ENCODE results near the gene CFAP46. TPM values are rescaled to one million over a fixed set of nuclear protein-coding genes. Genes with fewer than 3 reads are reported as not detected.

CFAP46 gene
- total and polyA plus RNA-seq, 2 of the 4 experiments (the other 2 are of a cell fraction): 1.3 to 1.8 TPM

- Histone ChIP-seq H4K8ac (ENCODE audit: low read depth in 2 of 2, low read length in 2 of 2) (no peak overlapping the region), H3K4ac (ENCODE audit: low read depth, low read length) (no peak overlapping the region), H2BK20ac (ENCODE audit: low read depth, low read length) (no peak overlapping the region), H3K79me1 (ENCODE audit: low read depth in 1 of 2, low read length in 2 of 2) (no peaks in the 10 kb centered on the region), H3K9ac (ENCODE audit: low read depth, low read length) (no peak overlapping the region), H3K4me1 (ENCODE audit: control insufficient read depth, insufficient read depth, low read length) (no peaks in the 10 kb centered on the region), H3K18ac (ENCODE audit: low read depth, low read length) (no peak overlapping the region), H3K27ac (ENCODE audit: insufficient read depth, low read length) (no peak overlapping the region), H2BK5ac (ENCODE audit: low read depth, low read length, poor library complexity, severe bottlenecking) (no peak overlapping the region), H2AK5ac (ENCODE audit: low read depth, low read length) (no peak overlapping the region), H4K20me1 (ENCODE audit: insufficient read depth, low read length) (no peaks in the 10 kb centered on the region), H4K91ac (ENCODE audit: insufficient read depth, low read depth, low read length) (no peak overlapping the region), H2AFZ (replicated peaks; ENCODE audit: low read length, poor library complexity) (no peak overlapping the region), H2BK15ac (ENCODE audit: low read depth, low read length) (no peak overlapping the region), H4K5ac (ENCODE audit: low read depth, low read length) (no peak overlapping the region), H3K4me3 (ENCODE audit: insufficient read depth, low read depth, low read length) (no peak overlapping the region), H3K14ac (replicated peaks; ENCODE audit: low read depth, low read length) (no peak overlapping the region), H2BK120ac (ENCODE audit: low read depth, low read length) (no peak overlapping the region), H3K36me3 (ENCODE audit: control insufficient read depth, insufficient read depth, low read length) (no peaks in the 10 kb centered on the region), H3K4me2 (ENCODE audit: low read depth, low read length) (no peak overlapping the region), H3K56ac (ENCODE audit: extremely low read depth, insufficient read depth, low read length) (no peak overlapping the region), H3K9me3 (ENCODE audit: control insufficient read depth, insufficient read depth, low read length) (no peaks in the 10 kb centered on the region), H3K27me3 (ENCODE audit: control insufficient read depth, insufficient read depth, low read length) (no peaks in the 10 kb centered on the region), H2AK9ac (replicated peaks; ENCODE audit: low read depth, low read length, poor library complexity) (no peak overlapping the region), H3K9me1 (ENCODE audit: insufficient read depth, low read length) (no peaks in the 10 kb centered on the region), H3K23ac (ENCODE audit: low read depth, low read length) (no peak overlapping the region)
- POLR2A ChIA-PET (ENCODE audit: unreplicated experiment): no interaction called here
- CTCF ChIA-PET: no interaction called here
- no peak for DNase-seq
- dilution Hi-C loops (cut with HindIII; ENCODE audit: low sequenced_read_pairs, unreplicated experiment) (no loop called here), intact Hi-C loops (cut with micrococcal nuclease) (no loop called here), in situ Hi-C loops (cut with MboI; ENCODE audit: low sequenced_read_pairs) (no loop called here)
- WGBS, 2 experiments (ENCODE audit: extremely low coverage in 2 of 2, insufficient read length in 1 of 2): 88% methylated on average over 15 of the region's 17 CpGs; no CpG with 5 or more reads in 1 of the 2 experiments
- TF ChIP-seq SMC3 (IDR thresholded peaks at IDR 0.05; ENCODE audit: low read depth, low read length) (no peak), USF2 (IDR thresholded peaks at IDR 0.05; ENCODE audit: low read depth, low read length) (no peak), BHLHE40 (IDR thresholded peaks at IDR 0.05; ENCODE audit: low read depth, low read length) (no peak), ELK1 (IDR thresholded peaks at IDR 0.05; ENCODE audit: borderline replicate concordance, low read depth, low read length) (no peak), CTCF (conservative IDR thresholded peaks at IDR 0.05; ENCODE audit: low read depth, low read length) (no peak), CEBPB (IDR thresholded peaks at IDR 0.05; ENCODE audit: low read depth, low read length) (no peak), MXI1 (IDR thresholded peaks at IDR 0.05; ENCODE audit: borderline replicate concordance, low read depth, low read length) (no peak), NFE2L2 (IDR thresholded peaks at IDR 0.05; ENCODE audit: low read depth, low read length) (no peak), POLR2A (IDR thresholded peaks at IDR 0.05; ENCODE audit: low read depth, low read length) (no peak), MAFK (IDR thresholded peaks at IDR 0.05; ENCODE audit: low read depth, low read length) (no peak), RFX5 (IDR thresholded peaks at IDR 0.05; ENCODE audit: low read depth, low read length) (no peak), FOS (IDR thresholded peaks at IDR 0.05; ENCODE audit: low read depth, low read length) (no peak), RAD21 (IDR thresholded peaks at IDR 0.05; ENCODE audit: low read length) (no peak), MAZ (IDR thresholded peaks at IDR 0.05; ENCODE audit: borderline replicate concordance, low read depth, low read length) (no peak), CHD1 (IDR thresholded peaks at IDR 0.05; ENCODE audit: low read depth, low read length) (no peak), RCOR1 (IDR thresholded peaks at IDR 0.05; ENCODE audit: insufficient replicate concordance, low read length) (no peak)
- BruUV-seq (replicated peaks): no TSS peak
- ATAC-seq (ENCODE audit: low read depth): no peak
Measured at GRCh38 chr10:132928261-132928660, 14.1 kb downstream of the CFAP46 start.
